NCI-H1417 (cell line): ENCODE data around the gene PLEKHA6.
"Not testable (repeated sequence)": the region's sequence is repeated elsewhere in the genome, so short reads cannot be mapped to it uniquely, and the experiment has no call there.

ENCODE experiments used
- DNase-seq, 3 experiments: peaks; one replicate each; lab custom pipeline; 2025; lab: John Stamatoyannopoulos, UW

Gene PLEKHA6

DNA sequence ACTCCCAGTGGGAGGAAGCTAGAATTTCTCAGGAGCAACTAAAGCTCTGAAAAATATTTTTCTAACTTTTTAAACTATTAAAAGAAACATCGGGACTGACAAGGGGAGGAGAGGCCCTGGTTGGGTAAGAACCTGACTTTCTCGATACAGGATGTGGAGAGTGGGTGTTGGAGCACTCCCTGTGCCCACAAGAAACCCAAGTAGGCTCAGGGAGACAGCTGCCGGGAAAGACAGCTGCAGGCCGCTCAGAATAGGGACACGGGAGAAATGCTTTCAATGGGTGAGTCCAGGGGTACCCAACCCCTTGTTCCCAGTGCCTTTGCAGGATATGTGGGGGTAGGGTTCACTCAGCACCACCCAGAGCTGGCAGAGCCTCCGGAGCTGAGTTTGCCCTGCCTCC lies 43.6 kb downstream of the PLEKHA6 start:
- no peak for DNase-seq

DNA sequence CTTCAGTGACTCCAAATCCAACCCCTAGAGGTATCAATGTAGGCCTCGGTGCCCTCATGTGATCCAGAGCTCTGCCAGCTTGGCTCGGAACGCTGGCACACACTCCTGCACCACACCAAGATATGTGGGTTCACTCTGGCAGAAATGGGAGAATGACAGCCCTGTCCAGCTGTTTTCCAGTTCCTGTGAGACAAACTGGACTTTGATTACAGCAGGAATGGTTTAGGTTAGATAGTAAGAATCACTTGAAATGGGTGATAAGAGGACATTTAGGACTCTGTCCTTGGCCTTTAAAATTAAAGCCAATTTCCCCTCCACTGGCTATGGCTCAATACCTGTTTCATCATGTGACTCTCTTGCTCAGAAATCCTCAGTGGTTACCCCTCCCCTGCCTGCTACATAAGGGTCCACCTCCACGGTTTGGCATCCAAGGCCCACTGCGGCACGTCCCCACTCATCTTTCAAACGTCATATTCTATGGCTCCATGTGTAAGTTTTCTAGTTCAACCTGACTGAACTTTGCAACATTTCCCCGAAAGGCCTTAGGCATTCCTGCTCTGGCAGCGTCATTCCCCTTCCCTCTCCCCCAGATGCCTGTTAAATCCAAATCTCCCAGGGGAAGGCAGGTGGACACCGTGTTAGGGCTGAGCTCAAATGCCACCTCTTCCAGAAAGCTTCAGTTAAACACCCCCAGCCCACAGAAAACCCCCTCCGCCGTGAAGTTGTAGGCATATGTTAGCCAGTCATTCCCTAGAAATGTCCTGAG lies 44.7 kb downstream of the PLEKHA6 start:
- DNase-seq = no peak

DNA sequence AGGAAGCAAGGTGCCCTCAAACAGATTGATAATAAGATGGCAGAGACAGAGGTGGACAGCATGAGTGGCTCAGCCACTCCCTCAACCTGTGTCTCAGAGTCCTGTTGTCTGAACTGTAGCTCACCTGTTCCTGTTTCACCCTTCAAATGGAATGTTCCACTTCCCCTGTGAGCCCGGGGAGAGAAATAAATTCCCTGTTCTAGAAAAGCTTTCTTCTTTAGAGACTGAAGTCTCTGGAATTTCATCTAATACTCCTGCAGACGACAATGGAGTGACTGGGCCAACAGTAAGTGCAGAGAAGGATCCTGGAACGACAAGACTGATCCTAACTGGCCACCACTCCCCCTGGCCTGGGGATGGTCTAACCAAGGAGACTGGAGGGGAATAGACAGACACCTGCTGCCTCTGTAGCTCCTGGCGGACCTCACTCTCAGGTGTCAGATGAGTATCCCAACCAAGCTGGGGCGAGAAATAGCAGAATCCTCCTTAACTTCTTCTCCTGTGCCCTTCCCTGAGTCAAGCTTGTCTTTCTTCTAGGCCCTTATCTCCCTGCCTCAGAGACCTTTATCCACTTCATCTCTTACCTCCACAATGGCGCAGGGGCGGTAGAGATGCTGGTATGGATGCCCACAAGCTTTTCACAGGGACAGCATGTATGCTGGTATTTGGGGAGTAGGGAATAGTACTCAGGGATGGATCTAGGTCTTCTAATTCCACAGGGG lies 45.4 kb downstream of the PLEKHA6 start:
- peak; percentile 94 to 98 (median 97) for DNase-seq

DNA sequence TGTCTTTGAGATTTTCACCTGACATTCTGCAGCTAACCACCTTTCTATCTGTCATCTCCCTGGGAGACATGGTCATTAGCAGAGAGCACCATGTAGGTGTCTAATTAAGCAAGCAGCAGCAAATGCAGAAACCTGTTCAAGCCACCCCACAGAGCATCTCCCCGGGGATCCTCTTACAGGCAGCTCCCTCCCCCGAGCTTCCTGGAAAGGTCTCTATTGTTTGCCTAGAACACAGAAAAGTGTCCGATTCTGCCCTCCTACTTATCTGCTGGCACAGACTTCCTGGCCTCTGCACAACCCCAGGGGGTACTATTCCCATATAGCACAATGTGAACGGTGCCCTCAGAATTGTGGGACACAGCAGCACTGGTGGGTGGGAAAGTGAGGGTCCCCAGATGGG lies 46.1 kb downstream of the PLEKHA6 start:
- DNase-seq = peak; percentile 88 to 94 (median 91)

DNA sequence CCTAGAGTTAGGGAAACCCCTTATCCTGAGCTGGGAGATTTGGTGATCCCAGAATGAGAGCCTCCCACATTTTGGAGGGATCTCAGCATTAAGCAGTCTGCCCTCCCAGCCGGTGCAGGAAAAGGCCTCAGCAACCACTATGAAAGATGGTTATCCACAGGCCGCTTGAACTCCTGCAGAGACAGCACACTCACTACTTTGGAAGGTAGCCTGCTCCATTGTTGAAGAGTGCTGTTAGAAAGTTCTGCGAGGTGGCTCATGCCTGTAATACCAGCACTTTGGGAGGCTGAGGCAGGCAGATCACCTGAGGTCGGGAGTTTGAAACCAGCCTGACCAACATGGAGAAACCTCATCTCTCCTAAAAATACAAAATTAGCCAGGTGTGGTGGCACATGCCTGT lies 48.8 kb downstream of the PLEKHA6 start:
- DNase-seq = not testable (repeated sequence)

DNA sequence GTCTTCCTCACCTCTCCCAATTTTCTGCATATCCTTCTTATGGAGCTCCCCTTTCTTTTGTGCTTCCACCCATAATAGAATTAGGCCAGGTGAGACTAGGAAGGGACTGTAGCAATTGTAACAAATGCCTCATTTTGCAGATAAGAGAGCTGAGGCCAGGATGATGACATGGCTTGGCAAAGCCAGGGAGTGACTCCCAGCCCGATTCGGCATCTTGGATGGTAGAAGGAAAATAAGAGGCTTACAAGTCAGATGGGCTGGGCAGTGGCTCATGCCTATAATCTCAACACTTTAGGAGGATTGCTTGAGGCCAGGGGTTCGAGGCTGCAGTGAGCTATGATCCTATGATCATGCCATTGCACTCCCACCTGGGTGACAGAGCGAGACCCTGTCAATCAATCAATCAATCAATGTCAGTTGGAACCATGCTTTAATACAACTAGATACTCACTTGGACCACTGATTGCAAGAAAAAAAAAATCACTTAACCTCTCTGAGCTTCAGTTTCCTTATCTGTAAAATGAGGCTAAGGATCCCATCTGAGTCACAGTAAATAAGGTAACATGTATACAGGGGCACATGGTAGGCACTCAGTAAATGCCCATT lies 51.6 kb downstream of the PLEKHA6 start:
- DNase-seq = peak in 1 of 3 experiments; percentile 81

DNA sequence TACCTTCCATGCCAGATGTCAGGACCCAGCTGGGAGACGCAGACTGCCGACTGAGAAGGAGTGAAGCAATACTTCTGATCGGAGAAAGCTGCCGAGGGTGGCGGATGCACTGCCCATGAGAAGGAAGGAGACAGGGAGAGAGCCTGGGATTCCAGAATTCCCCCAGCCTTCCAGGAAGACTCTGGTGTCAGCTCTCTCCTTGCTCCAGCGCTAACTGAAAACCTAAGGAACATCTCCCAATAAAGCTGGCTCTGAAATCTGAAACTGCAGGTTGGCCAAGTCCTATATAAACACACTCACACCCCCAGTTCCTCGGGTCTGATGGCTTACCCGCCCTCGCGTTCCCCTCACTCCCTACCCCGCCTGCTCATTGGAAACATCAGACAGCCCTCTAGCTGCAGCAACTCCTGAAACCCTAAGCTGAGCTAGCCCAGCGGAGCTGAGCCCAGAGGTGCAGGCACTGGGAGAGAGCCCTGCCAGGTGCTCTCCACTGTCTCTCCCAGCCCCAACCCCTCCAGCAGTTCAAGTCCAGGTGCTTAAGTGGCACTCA lies 52.3 kb downstream of the PLEKHA6 start:
- DNase-seq = peak; percentile 23 to 99 (median 48)

DNA sequence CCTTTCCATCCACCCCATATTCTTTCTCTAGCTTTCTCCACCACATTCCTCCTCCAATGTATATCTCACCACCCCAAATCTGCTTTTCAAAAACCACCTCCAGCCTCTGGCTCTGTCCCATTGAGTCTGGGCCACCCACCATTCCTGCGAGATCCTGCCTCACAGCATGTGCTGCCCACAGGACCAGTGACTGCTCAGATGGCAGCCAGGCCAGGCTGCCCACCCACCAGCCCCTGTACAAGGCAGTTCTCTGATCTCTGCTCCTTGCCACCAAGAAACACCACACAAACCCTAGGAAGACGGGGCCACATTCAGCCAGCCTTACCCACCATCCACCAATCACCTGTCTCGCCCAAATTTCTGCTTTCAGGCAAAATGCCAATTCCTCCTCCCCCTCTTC lies 53.7 kb downstream of the PLEKHA6 start:
- no peak for DNase-seq

DNA sequence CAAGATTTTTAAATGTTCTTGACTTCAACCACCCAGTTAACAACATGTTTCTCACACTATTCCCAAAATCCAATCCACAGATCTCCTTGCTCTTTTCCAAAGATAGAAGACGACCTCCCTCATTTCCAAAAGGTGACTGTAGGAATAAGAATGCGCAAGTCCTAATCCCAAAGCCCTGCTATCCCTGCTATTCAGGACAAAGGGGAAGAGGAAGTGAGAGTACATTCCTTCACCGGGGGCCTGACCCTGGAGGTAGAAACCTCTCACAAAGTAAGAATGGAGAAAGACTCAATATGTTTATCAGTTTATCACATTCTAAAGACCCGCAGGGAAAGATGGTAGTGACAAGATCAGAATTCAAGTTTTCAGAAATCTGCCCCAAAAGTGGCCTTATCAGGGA lies 55.7 kb downstream of the PLEKHA6 start:
- no peak for DNase-seq

DNA sequence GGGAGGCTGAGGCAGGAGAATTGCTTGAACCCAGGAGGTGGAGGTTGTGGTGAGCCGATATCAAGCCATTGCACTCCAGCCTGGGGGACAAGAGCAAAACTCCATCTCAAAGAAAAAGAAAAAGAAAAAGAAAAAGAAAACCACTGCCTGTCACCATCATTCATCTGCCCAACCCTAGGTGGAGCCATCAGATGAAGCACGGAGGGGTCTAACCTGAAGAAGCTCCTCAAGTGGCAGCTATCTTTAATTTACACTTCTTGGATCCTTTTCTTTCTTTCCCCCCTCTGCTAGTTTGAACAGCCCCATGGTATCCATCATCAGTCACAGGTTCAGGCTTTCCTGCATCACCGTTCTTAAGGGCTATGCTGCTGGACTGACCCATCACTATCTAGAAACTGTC lies 57.0 kb downstream of the PLEKHA6 start:
- no peak for DNase-seq

DNA sequence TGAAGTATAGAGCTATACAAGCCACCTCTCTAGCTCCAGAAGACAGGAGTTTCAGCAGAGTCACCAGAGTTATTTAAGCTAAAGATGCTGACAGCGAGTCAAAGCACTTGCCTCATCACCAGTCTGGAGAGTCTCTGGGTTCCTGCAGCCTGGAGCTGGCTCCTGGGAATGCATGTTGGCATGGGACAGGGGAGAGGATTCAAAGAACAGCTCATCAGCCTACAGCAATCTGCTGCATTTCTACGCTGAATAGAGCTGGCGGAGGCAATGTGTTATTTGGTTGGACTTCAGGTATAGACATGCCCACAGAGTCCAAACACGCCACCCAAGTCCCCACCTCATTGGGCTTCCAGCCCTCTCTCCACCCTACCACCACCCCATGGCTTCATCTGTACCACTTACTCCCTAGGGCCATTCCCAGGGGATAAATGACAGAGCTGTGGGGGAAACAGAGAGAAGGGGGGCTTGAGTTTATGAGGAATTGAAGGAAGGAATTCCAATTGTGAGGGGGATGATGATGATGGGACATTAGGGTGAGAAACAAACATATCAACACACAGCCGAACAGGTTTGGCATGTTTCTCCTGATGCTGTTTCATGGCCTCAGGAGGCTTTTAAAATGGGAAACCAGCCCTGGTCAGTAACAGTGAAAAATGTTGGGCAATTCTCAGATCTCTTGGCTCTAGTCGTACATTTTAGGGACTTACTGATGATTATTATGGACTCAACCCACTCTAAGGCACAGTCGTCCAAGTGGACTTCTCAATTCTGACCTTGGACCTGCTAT lies 58.4 kb downstream of the PLEKHA6 start:
- DNase-seq = no peak

DNA sequence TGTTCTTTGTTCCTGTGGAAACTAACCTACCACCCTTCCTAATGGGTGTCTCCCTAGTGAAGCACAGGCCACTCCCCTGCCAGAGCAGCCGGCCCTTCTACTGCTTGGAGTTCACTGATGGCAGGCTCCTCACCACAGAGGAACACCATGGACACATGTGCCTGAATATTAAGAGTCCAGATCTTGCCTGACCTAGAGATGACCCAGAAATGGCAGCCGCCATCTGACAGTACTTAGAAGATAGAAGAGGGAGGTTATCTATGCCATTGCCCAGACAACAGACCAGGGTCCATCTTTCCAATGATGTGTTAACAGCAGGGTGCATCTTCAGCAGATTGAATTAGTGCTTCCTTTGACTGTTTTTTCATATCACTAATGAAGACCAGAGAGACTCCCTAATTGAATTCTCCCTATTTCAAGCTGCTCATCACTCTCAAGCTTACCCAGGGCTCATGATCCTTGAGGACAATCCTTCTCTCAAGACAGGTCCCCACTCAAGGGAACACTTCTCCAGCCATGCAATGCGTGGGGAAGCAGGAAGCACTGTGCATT lies 59.8 kb downstream of the PLEKHA6 start:
- DNase-seq = no peak

DNA sequence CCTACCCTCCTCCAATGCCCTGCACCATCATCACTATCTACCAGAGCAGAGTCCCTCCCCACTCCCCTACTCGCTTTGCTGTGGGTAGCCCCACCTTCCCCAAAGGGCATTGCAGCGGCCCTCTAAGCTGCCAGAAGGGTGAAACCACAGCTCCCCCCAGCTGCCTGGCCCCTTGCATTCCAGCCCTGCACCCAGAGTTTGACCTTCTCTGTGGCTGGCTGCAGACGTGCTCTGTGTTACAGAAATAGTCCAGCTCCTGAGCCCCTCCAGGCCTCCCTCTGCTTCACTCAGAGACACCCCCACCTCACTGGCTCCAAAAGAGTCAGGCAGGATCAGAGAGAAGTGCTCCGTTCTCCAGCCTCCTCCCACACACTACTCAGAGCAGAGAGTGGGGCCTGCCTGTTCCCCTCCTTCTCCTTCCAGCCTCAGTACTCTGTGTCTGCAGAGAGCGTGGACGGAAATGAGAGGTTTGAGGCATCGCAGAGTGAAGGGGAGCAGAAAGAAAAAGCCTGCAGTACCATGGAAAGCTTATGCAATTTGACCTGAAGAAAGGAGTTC lies 63.2 kb downstream of the PLEKHA6 start:
- no peak for DNase-seq

DNA sequence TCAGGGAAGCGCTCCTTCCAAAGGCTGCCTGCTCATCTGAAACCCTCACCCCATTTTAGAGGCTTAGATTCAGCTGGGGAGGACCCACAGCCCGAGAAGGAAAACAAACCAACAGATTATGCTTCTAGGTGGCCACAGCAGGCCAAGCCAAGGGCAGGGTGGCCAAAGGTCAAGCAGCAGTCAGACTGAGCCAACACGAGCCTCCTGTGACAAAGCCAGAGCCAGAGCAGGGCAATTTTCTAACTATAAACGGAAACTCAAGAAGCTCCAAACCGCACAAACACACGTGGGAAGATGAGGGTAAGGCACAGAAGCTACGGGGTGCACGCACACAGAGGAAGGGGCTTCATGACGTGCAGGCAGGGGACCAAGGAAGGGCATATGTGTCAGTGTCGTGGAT lies 64.1 kb downstream of the PLEKHA6 start:
- no peak for DNase-seq

DNA sequence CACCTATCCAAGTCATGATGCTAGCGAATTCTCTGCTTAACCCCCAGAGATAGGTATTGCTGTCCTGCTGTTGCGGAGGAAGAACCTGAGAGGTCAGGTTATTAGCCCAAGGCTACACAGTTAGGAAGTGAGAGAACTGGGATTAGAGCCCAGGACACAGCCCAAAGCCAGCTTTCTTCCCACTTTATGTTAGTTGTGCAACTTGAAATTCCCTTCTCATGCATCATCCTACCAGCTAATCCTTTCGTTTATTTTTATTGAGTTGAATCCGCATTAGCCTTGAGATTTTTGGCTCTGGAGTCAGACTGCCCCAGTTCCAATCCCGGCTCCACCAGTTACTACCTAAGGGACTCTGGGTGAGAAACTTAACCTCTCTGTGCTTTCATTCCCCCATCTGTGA lies 65.4 kb downstream of the PLEKHA6 start:
- no peak for DNase-seq

DNA sequence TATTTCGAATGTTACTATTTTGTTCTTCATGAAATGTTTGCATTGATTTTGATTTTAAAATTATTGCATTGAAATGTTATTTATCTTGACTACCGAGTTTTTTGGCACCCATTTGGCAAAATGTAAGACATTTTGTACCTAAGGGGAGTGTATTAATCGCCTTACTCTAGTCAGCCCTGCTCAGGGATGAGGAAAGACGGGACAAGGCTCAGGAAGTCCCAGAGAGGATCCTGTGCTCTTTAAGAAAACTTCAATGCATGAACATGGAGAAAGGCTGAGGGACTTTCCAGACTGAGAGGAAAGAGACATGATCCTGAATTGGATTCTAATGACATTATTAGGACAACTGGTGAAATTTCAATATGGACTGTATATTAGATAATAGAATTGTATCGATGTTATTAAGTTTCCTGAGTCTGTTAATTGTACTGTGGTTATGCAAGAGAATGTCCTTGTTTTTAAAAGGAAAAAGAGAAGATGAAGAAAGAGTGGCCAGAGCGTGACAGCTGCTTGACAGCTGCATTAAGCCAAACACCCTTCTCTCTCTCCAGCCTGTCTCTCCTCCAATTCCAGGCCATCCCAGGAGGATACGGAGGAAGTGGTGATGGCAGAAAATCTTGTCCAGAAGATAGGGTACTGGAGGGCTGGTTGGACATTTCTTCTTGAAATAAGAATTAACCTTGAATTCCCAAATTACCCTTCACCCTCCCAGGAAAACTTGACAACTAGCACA lies 66.0 kb downstream of the PLEKHA6 start:
- no peak for DNase-seq

DNA sequence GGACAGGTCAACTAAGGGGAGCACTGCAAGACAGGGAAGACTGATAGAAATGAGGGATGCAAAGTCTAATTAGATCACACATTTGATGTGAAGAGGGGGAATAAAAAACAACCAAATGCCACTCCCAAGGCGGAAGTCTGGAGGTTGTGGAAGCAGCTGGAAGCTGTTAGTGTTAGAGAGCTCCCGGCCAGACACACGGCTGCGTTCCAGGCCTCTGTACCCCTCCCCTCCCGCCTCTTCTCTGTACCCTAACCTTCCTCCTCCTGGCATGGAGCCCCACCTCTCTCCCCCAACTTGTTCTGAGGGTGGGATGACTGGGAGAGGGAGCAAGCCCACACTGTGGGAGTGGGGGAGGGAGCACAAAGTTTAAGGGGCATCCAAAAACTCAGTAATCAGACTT lies 67.0 kb downstream of the PLEKHA6 start:
- no peak for DNase-seq

DNA sequence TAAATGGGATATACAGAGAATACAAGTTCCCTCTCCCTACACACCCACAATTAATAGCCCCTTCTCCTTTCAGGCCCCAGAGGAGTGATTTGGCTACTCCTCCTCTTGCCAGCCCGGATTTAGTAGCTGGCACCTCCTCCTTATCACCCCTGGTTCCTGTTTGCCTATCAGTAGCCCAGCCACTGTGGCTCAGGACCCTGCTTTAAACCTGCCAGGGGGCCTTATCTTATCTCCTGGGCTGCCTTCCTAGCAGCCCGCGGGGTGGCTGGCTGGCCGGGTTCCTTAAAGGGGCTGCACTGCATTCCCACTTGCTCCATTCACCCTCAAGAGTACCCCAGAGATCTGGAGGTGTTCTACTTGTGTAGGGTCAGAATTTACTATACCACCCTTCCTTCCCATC lies 70.4 kb downstream of the PLEKHA6 start:
- no peak for DNase-seq

DNA sequence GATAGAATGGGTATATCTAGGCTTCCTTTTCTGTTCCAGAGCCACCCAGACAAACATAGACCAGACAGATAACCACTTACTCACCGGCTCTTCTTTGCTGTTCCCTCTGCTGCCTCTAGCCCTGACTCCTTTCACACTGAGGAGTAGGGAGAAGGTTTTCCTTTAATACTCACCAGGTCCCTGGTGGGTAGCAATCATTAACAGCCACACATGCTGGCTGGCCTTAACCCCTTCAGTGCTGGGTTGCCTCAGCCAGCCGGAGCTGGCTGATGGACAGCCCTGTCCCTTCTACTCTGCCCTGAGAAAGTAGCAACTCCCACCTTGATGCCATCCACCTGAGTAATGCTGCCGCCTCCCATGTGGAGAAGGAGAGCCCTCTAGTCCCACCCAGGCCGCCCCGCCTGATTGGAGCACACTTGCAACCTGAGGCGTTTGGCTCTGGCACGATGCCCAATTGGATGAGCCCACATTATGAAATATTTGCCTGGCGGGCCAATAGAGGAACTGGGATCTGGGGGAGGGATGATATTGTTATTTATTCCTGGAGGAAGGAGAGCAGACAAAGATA lies 71.6 kb downstream of the PLEKHA6 start:
- peak in 2 of 3 experiments; percentile 5 to 37 for DNase-seq

DNA sequence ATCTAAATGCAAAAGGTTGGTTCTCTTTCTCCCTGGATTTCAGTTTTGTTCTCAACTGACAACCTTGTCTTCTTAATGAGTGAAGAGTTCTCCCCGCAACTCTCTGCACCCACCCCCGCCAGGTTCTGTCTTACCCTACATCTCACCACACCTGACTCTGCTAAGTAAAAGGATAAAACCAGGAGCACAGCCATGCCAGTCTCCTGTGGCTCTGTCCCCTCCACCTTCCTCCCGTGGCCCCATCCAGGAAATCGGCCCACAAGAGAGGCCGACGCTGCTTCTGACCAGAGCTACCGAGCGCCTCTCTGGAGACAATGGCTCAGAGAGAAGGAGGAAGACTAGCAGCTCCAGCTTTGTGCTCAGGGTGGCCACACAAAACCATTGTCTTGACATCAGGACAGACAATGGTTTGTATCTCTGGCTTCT lies 72.2 kb downstream of the PLEKHA6 start:
- no peak for DNase-seq
